Activated CD4-positive, CD25-positive, alpha-beta regulatory T cell treated with anti-CD3 and anti-CD28 coated beads, Interleukin-2, amount 50 U/mL, for 72 hours (primary cell): ENCODE measurements around the gene KBTBD4.
"Not testable (repeated sequence)": the region's sequence is repeated elsewhere in the genome, so short reads cannot be mapped to it uniquely, and the experiment has no call there.

Experiments
- DNase-seq: peaks from one replicate; pipeline ENCODE4 v3.0.0; 2021

The KBTBD4 gene

GRCh38 chr11:47589977-47590861 lies 11.4 kb upstream of the KBTBD4 start:
- no peak for DNase-seq

DNA sequence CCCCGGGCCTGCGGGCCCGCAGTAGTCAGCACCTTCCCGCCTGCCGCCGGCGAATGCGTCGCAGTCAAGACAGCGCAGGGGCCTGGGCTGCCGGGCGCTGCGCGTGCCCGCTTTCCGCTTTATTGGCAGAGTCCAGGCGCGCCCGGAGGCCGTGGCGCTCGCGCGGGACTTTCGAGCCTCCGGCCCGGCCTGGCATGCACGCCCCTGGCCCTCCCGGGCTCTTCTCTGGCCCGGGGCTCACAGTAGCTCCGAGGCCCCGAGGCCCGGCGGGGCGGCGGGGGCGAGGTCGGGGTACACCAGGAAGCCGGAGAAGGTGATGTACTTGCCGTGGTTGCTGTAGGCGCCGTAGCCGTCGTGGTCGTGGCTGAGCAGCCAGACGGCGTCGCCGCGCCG lies 10.8 kb upstream of the KBTBD4 start:
- DNase-seq = no peak

DNA sequence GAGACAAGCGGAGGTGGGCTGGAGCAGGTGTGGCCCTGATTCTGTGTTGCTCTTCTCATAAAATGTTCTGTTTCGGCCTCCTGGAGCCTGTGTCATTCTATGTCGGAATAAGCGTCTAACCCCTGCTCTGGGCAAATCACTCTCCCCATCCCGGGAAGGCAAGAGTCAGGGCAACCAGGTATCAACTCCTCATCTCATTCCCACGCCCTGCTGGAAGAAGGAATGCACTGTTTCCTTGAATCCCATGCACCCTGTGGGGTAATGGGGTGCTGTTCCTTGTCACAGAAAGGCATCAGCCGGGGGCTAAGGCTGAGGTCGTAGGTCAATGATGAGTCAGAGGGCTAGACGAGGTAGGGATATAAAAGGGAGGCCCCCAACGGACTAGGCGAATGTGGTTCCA lies 10.3 kb upstream of the KBTBD4 start:
- no peak for DNase-seq

- no peak for DNase-seq
Observed at GRCh38 chr11:47587723-47588326, 9.1 kb upstream of the KBTBD4 start.

DNA sequence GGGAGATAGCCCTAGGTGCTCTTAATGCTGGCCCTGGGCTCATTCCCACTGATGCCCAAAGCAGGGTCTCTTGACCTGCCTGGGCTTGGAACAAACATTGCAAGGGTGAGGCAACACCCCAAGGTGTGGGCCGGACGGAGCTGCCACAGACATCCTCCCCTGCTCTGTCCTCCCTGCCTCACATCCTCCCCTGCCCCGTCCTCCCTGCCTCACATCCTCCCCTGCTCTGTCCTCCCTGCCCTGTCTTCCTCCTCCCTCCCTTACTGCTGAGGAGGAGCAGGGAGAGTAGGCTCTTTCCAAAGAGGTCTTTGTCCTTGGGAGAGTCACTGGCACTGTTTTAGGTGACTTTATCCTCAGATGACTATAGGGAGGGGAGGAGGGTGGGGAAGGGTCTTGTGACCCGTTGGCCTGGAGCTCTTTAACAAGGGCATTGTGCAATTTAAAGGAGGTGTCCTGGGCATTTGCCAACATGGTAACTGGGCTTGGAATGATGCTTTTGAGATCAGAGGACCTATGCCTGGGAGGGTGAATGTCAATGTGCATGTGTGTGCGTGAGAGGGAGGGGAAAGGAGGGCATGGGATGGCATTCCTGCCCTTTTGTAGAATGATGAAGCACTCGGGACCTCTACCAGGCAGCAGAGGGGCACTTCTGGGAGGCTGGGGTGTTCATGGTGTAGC lies 8.4 kb upstream of the KBTBD4 start:
- DNase-seq = no peak

DNA sequence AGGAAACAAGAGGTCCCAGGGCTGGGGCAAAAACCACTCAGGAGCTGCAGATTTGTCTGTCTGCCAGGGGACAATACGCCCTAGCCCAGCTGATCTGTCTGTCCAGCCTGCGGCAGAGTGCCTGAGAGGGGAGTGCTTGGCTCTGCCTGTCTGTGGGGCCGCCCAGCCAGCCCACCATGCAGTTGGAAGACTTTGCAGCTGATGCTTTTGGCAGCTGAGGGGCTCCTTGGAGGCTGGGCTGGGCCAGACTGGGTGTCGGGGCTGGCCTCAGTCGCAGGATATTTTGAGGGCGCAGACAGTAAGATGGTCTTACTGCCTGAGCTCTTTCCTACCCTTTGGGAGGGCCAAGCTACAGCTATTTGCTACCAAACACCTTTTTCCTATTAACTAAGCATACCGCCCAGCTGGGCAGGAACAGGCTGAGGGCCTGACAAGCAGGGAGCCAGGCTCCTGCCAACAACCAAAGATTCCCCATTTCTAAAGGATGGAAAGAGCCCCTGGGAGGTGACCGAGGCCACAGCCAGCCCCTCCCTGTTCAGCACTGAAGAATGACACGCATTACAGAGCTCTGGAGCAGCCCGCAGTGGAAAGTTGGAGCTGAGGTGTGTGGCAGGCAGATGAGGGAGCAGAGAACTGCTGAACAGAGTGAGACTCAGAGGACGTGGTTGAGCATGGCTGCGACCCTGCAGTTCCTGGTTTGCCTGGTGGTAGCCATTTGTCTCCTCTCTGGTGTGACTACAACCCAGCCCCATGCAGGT lies 7.5 kb upstream of the KBTBD4 start, which contains the start of gene FAM180B:
Gene FAM180B (plus strand): TSS at position 581 of the 758 bp plus-strand sequence. CDS start 91 bp downstream, at position 672.
- DNase-seq = no peak

- DNase-seq = no peak
Observed at GRCh38 chr11:47583844-47584243, 5.1 kb upstream of the KBTBD4 start.

DNA sequence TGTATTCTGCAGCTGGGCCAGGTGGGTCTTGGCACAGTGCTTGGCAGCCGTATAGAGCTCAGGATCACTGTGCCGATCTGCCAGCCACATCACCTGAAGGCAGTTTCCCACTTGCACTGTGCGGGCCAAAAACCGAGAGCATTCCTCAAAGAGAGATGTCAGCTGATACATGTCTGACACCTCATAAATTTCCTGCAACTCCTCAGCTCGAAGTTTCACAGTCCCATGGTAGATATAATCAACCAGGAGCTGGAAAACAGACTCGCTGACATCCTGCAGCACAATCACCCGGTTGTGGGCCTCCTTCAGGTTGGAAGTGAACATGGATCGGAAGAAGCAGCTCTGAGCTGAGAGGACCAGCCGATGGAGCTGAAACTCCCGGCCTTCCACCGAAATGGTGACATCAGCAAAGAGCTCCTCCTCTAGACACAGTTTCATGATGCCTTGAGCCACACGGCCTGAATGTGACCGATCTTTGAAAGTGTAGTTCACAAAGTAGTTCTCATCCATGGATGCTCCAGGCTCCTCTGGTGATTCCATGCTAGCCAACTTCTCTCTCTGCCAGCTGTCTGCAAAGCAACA lies 1.2 kb downstream of the KBTBD4 start:
- no peak for DNase-seq

DNA sequence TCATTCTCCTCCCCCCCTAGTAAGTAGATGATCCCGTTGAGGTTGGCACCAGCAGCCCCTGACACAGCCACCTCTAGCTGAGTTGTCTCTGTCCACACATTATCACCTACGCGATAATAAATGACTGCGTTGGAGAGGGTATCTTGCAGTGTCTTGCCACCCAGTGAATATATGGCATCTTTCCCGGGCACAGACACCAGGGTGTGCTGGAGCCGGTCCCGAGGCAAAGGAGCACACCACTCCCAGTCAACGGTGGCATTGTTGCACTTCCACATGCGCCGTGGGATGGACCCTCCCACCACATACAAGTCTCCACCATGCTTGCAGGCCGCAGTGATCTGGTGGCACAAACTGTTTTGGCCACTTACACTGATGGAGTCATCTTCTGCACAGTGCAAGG lies 5.4 kb downstream of the KBTBD4 start:
- DNase-seq = no peak

- DNase-seq = no peak
Observed at GRCh38 chr11:47572715-47573255, 6.0 kb downstream of the KBTBD4 start.

- DNase-seq = no peak
Observed at GRCh38 chr11:47571895-47572294, 6.9 kb downstream of the KBTBD4 start.

DNA sequence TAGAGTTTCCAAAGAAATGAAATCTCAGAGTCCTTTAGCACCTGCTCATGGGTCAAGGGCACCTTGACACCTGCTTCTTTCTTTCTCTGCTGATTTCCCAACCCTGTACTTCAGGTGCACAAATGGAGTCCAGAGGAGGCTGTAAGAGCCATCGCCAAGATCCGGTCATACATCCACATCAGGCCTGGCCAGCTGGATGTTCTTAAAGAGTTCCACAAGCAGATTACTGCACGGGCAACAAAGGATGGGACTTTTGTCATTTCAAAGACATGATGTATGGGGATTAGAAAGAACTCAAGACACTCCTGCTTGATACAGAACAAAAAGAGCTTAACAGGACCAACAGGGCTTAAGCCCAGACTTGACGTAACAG lies 7.4 kb downstream of the KBTBD4 start:
- no peak for DNase-seq

DNA sequence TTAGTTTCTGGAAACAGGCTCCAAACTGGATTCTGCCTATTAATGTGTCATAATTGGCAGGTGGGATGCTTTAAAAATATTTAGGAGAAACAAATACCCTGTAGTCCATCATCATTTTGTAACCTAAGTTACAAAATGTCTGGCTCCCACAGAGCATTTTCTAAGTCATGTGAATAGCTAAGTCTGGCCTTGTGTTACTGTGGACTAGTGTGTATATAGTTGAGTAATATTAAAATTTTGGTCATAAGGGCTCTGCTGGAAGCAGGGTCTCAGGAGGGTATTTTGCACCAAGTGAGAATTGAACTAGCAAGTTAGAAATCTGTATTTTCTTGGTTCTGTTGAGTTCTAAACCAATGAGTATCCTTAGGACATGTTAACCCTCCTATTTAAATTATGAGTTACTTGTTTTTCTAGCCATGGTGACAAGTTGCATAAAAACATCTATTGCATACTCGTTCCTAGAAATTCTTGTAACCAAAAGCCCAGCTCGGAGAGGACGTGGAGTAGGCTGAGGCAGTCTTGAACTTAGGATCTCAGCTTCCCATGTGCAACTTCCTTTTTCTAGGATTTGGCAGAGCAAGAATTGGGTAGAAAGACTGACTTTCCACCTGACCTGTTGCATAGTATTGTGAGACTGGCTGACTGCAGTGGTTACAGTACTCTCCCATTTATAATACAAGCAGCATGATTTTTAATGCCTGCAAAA lies 8.0 kb downstream of the KBTBD4 start:
- DNase-seq = no peak

DNA sequence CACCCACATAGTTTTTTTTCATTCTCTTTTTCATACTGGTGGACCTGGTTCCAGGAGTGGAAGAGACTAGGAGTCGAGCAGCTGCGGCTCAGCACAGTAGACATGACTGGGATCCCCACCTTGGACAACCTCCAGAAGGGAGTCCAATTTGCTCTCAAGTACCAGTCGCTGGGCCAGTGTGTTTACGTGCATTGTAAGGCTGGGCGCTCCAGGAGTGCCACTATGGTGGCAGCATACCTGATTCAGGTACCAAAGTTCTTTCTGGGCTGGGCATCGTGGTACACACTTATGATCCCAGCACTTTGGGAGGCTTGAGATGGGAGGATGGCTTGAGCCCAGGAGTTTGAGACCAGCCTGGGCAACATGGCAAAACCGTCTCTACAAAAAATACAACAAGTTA lies 9.1 kb downstream of the KBTBD4 start:
- DNase-seq = no peak

DNA sequence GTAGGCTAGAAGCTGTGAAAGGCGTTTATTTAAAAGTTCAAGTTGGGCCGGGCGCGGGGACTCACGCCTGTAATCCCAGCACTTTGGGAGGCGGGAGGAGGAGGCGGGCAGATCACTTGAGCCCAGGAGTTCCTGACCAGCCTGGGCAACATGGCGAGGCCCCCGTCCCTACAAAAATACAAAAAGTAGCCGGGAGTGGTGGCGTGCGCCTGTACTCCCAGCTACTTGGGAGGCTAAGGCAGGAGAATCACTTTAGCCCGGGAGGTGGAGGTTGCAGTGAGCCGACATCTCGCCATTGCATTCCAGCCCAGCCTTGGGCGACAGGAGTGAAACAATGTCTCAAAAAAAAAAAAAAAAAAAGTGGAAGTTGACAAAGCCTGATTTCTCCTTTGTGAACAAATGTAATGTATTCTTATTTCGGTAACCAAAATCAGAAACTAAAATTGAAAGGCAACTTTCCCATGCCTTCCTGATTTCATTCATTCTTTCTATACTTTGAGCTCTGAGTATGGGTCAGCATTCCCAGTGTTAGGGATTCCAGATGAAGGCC lies 12.5 kb downstream of the KBTBD4 start:
- no peak for DNase-seq

DNA sequence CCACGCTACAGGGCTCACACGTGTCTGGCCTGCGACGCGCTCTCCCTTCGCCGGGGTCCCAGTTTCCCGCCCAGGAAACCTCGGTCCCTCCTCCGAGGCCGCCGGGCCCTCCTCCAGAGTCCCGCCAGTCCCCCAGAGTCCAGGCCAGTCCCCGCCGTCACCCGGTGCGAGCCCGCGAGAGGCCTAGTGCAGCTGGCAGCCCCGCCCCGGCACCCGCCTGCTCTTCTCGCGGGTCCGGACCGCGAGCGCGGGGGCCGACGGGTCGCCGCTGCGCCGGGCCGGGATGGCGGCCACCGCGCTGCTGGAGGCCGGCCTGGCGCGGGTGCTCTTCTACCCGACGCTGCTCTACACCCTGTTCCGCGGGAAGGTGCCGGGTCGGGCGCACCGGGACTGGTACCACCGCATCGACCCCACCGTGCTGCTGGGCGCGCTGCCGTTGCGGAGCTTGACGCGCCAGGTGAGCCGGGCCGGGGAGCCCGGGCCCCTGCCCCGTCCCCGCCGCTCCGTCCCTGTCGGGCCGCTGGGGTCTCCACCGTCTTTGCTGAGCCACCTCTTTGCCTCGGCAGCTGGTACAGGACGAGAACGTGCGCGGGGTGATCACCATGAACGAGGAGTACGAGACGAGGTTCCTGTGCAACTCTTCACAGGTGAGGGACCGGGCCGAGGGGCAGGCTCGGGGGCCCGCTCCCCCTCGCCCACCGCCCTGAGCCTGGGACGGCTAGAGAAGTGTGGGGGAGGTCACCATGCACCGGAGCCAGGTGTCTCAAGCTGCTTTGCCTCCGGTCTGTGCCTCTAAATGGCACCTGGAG lies 13.2 kb downstream of the KBTBD4 start, which contains the start of gene PTPMT1:
Gene PTPMT1 (plus strand): TSS at position 260 of the 809 bp plus-strand sequence. CDS start 24 bp downstream, at position 284.
- peak; percentile 75 for DNase-seq

- no peak for DNase-seq
Observed at GRCh38 chr11:47564933-47565339, 13.8 kb downstream of the KBTBD4 start.

DNA sequence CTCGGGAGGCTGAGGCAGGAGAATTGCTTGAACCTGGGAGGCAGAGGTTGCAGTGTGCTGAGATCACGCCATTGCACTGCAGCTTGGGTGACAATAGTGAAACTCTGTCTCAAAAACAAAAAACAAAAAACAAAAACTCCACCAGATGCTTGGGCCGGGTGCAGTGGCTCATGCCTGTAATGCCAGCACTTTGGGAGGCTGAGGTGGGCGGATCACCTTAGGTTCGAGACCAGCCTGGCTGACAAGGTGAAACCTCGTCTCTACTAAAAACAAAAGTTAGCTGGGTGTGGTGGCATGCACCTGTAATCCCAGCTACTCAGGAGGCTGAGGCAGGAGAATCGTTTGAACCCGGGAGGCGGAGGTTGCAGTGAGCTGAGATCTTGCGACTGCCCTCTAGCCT lies 14.4 kb downstream of the KBTBD4 start:
- not testable (repeated sequence) for DNase-seq

- not testable (repeated sequence) for DNase-seq
Observed at GRCh38 chr11:47562393-47562792, 16.4 kb downstream of the KBTBD4 start.

DNA sequence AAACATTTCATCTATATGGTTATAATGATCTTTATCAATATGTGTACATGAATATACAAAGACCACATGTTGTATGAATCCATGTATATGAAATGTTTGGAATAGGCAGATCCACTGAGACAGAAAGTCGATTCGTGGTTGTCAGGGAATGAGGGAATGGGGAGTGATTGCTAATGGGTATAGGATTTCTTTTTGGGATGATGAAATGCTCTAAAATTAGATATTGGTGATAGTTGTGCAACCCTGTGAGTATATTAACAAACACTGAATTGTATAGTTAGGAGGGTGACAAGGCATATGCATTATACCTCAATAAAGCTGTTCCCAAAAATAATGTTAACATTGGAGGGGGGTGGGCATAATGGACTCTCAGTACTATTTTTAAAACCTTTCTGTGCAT lies 18.3 kb downstream of the KBTBD4 start:
- no peak for DNase-seq
